ENCODE results near the gene ZFHX3. TPM values are rescaled to one million over a fixed set of nuclear protein-coding genes. Genes with fewer than 3 reads are reported as not detected.

Gene ZFHX3
- total RNA-seq, 4 donors from 2014 or later = 36.3 to 44.0 (median 38.1) TPM

DNA sequence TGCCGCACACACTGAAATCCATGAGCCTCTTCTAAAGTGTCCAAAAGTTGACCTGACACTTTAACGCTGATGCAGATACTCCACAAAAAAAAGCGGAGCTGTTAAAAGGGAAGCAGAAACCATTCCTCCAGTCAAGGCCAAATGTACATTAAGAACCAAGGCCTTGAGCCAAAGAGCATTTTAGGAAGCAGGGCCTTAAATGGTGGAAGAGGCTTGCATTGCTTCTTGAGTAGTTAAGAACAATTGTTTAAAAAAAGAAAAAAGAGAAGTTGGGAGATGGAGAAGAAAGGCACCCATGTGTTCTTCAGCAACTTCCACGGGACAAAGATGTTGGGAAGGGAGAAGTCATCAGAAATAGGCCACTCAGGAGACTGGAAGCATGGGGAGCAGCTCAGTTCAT is 6.3 kb downstream of the ZFHX3 start:
- TF ChIP-seq EP300 (IDR thresholded peaks at IDR 0.05) = peak in 1 of 2 donors; percentile 57
- TF ChIP-seq, protein P1, sequence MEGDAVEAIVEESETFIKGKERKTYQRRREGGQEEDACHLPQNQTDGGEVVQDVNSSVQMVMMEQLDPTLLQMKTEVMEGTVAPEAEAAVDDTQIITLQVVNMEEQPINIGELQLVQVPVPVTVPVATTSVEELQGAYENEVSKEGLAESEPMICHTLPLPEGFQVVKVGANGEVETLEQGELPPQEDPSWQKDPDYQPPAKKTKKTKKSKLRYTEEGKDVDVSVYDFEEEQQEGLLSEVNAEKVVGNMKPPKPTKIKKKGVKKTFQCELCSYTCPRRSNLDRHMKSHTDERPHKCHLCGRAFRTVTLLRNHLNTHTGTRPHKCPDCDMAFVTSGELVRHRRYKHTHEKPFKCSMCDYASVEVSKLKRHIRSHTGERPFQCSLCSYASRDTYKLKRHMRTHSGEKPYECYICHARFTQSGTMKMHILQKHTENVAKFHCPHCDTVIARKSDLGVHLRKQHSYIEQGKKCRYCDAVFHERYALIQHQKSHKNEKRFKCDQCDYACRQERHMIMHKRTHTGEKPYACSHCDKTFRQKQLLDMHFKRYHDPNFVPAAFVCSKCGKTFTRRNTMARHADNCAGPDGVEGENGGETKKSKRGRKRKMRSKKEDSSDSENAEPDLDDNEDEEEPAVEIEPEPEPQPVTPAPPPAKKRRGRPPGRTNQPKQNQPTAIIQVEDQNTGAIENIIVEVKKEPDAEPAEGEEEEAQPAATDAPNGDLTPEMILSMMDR (IDR thresholded peaks at IDR 0.05) = no peak
- Histone ChIP-seq H3K36me3 (no peaks in the 10 kb centered on the region), H3K4me1 (peaks cover 0 to 83% (median 21%) of the 10 kb centered on the region in 4 donors), H3K27ac (peak overlapping the region in 1 of 4 donors; percentile 97), H3K4me3 (no peak overlapping the region), H3K9me3 (no peaks in the 10 kb centered on the region), H3K27me3 (no peaks in the 10 kb centered on the region)
- no peak for DNase-seq (ENCODE audit: low spot score in 2 of 2)
- 78 to 79% methylated on average over 4 of the region's 4 CpGs for WGBS, 2 donors

DNA sequence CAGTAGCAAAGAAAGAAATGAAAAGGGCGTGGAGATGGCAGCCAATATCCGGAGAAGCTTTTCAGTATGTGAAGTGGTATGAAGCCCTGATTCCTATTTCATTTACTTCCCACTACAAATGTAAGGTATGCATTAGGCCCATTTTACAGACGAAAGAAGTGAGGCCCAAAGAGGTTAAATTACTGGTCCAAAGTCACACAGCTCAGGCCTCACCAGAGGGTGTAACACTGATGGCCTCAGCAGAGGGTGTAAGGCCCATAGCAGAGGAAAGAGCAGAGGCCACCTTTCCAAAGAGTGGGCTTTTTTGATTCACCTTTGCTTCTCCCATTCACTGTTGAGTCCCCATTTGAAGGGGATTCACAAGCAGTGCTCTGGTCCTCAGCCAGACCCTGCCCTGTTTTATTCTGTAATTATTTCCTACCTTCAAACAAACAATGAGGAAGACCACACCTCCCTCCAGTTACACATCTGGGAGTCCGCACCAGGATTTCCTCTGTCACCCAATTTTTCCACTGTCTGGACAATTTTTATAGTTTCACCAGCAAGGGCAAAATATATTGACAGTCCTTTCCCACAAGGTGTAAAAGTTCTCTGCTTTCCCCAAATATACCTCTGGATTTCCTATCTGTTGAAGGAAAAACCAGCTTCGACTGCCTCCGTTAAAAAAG is 7.1 kb downstream of the ZFHX3 start:
- no peak for TF ChIP-seq EP300 (IDR thresholded peaks at IDR 0.05)
- no peak for TF ChIP-seq POLR2A (IDR thresholded peaks at IDR 0.05)
- TF ChIP-seq, protein P1 (IDR thresholded peaks at IDR 0.05) = no peak
- Histone ChIP-seq H3K4me3 (no peak overlapping the region), H3K36me3 (no peaks in the 10 kb centered on the region), H3K27me3 (no peaks in the 10 kb centered on the region), H3K27ac (peak overlapping the region in 1 of 4 donors; percentile 97), H3K9me3 (no peaks in the 10 kb centered on the region), H3K4me1 (peaks cover 0 to 83% (median 21%) of the 10 kb centered on the region in 4 donors)
- no peak for DNase-seq (ENCODE audit: low spot score in 2 of 2)
- WGBS, 2 donors = 94 to 96% methylated on average over 6 of the region's 6 CpGs

DNA sequence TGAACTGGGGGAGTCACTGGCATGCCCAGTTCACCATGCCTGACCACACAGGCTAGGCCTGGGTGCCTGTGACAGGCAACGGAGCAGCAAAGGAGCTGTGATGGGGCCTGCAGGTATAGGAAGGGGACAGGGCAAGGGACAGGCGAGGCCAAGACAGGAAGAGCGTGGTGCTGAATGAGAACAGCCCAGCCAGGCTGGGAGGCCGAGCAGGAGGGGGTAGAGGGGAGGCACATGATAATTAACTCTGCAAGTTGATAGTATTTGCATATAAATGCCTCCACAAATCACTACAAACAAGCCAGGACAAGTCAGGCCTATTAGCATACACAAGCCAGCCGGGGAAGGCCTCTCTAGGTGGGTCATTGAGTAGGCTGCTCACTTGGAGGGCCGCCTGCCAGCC is 7.8 kb downstream of the ZFHX3 start:
- Histone ChIP-seq H3K4me1 (peaks cover 0 to 81% (median 20%) of the 10 kb centered on the region in 4 donors), H3K9me3 (no peaks in the 10 kb centered on the region), H3K36me3 (no peaks in the 10 kb centered on the region), H3K27ac (no peak overlapping the region), H3K4me3 (no peak overlapping the region), H3K27me3 (no peaks in the 10 kb centered on the region)
- no peak for DNase-seq (ENCODE audit: low spot score in 2 of 2)
- no peak for TF ChIP-seq EP300 (IDR thresholded peaks at IDR 0.05)
- TF ChIP-seq, protein P1 (IDR thresholded peaks at IDR 0.05) = no peak
- TF ChIP-seq POLR2A (IDR thresholded peaks at IDR 0.05) = no peak
- 76 to 77% methylated on average over 6 of the region's 6 CpGs for WGBS, 2 donors

DNA sequence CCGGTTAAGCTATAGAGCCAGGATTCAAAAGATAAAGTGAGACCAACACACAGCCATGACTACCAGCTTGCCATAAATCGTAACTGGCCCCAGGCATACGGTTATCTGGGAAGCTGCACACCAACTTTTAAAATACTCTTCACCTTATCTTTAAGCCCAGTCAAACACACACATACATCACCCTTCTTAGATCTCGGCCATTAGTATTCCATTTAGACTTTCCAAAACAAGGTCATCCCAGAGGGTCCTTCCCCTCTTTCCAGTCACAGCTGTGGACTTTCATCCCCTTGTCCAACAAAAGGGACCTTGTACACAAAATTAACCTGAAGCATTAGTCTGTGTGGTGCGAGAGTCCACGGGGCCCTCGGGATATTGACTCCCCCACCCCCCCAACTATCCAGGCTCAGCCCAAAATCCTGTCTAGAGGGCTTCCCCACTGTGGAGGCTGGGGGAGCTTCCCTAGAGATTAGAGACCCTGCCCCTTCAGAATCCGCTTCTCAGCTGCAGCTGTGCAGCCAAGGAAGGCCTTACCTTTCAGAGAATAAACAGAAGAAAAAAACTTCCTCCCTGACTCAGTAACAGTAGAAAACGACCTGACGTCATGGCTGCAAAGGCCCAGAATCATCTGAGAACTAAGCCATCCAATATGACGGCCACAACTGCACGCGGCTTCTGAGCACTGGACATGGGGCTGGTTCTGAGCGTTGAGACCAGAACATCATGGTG is 9.9 kb downstream of the ZFHX3 start:
- H3K9me3 ChIP-seq = no peaks in the 10 kb centered on the region
- no peaks in the 10 kb centered on the region for H3K27me3 ChIP-seq
- WGBS, 2 donors = 75 to 77% methylated on average over 14 of the region's 14 CpGs
- no peak overlapping the region for H3K4me3 ChIP-seq
- no peak overlapping the region for H3K27ac ChIP-seq
- peaks cover 0 to 77% (median 16%) of the 10 kb centered on the region in 4 donors for H3K4me1 ChIP-seq
- TF ChIP-seq POLR2A (IDR thresholded peaks at IDR 0.05) (no peak), EP300 (IDR thresholded peaks at IDR 0.05) (no peak)
- TF ChIP-seq, protein P1 (IDR thresholded peaks at IDR 0.05) = no peak
- H3K36me3 ChIP-seq = no peaks in the 10 kb centered on the region
- no peak for DNase-seq (ENCODE audit: low spot score in 2 of 2)

DNA sequence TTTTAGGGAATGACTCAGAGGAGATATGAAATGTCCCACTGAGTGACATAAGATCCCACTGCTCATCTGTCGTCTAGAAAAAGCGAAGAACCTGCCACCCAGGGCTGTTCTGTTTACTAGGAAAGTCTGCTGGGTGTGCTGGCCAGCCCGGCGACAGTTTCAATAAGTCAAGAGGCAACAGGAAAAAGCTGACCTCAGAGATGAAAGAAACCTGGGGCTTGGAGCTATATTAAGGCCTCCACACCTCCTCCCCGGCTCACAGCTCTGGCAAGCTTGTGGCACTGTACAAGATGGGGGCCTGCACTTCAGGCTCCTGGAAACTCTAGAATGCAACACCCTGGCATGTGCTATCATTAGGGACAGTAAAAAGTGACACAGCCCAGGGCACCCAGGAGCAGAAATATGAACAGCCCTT is 10.6 kb downstream of the ZFHX3 start:
- WGBS, 2 donors = 56 to 72% methylated on average over 5 of the region's 5 CpGs
- Histone ChIP-seq H3K4me3 (no peak overlapping the region), H3K36me3 (no peaks in the 10 kb centered on the region), H3K27me3 (no peaks in the 10 kb centered on the region), H3K9me3 (no peaks in the 10 kb centered on the region), H3K27ac (no peak overlapping the region), H3K4me1 (peaks cover 0 to 77% (median 16%) of the 10 kb centered on the region in 4 donors)
- TF ChIP-seq, protein P1 (IDR thresholded peaks at IDR 0.05) = no peak
- TF ChIP-seq POLR2A (IDR thresholded peaks at IDR 0.05) (no peak), EP300 (IDR thresholded peaks at IDR 0.05) (no peak)
- DNase-seq (ENCODE audit: low spot score in 2 of 2) = no peak

All from tibial nerve (tissue), 4 donors.